ENCODE measurements around the gene MAN1A1.
"Not testable (repeated sequence)": the region's sequence is repeated elsewhere in the genome, so short reads cannot be mapped to it uniquely, and the experiment has no call there.

The MAN1A1 gene

GRCh38 chr6:119349361-119350201 is at the start of gene MAN1A1:
MAN1A1 (minus strand) TSS chr6:119349761; CDS start chr6:119349065, 696 bp downstream.
- H3K4me3 ChIP-seq (ENCODE audit: low read depth, low read length), result peak within 1 kb of the TSS; percentile 81

GRCh38 chr6:119395192-119395591 is 45.6 kb upstream of the MAN1A1 start:
- no peak overlapping the region for H3K4me3 ChIP-seq (ENCODE audit: low read depth, low read length)

- H3K4me3 ChIP-seq (ENCODE audit: low read depth, low read length), result no peak overlapping the region
Observed at GRCh38 chr6:119390247-119390793, 40.8 kb upstream of the MAN1A1 start.

- no peak overlapping the region for H3K4me3 ChIP-seq (ENCODE audit: low read depth, low read length)
Observed at GRCh38 chr6:119385994-119386393, 36.4 kb upstream of the MAN1A1 start.

GRCh38 chr6:119384444-119384843 is 34.9 kb upstream of the MAN1A1 start:
- no peak overlapping the region for H3K4me3 ChIP-seq (ENCODE audit: low read depth, low read length)

GRCh38 chr6:119379809-119380208 is 30.2 kb upstream of the MAN1A1 start:
- no peak overlapping the region for H3K4me3 ChIP-seq (ENCODE audit: low read depth, low read length)

GRCh38 chr6:119377043-119377442 is 27.5 kb upstream of the MAN1A1 start:
- H3K4me3 ChIP-seq (ENCODE audit: low read depth, low read length), result not testable (repeated sequence)

- no peak overlapping the region for H3K4me3 ChIP-seq (ENCODE audit: low read depth, low read length)
Observed at GRCh38 chr6:119370080-119370479, 20.5 kb upstream of the MAN1A1 start.

- no peak overlapping the region for H3K4me3 ChIP-seq (ENCODE audit: low read depth, low read length)
Observed at GRCh38 chr6:119368921-119369320, 19.4 kb upstream of the MAN1A1 start.

- H3K4me3 ChIP-seq (ENCODE audit: low read depth, low read length), result no peak overlapping the region
Observed at GRCh38 chr6:119361209-119361608, 11.6 kb upstream of the MAN1A1 start.

GRCh38 chr6:119360262-119360915 is 10.8 kb upstream of the MAN1A1 start:
- H3K4me3 ChIP-seq (ENCODE audit: low read depth, low read length), result no peak overlapping the region

GRCh38 chr6:119355890-119356289 is 6.3 kb upstream of the MAN1A1 start:
- H3K4me3 ChIP-seq (ENCODE audit: low read depth, low read length), result no peak overlapping the region

- H3K4me3 ChIP-seq (ENCODE audit: low read depth, low read length), result no peak overlapping the region
Observed at GRCh38 chr6:119355157-119355556, 5.6 kb upstream of the MAN1A1 start.

GRCh38 chr6:119353696-119354095 is 4.1 kb upstream of the MAN1A1 start:
- H3K4me3 ChIP-seq (ENCODE audit: low read depth, low read length), result no peak overlapping the region

- H3K4me3 ChIP-seq (ENCODE audit: low read depth, low read length), result no peak overlapping the region
Observed at GRCh38 chr6:119352001-119352400, 2.4 kb upstream of the MAN1A1 start.

- no peak overlapping the region for H3K4me3 ChIP-seq (ENCODE audit: low read depth, low read length)
Observed at GRCh38 chr6:119350952-119351372, 1.4 kb upstream of the MAN1A1 start.

- peak overlapping the region; percentile 81 for H3K4me3 ChIP-seq (ENCODE audit: low read depth, low read length)
Observed at GRCh38 chr6:119350202-119350951, 816 bp upstream of the MAN1A1 start.

GRCh38 chr6:119348748-119349360 is 707 bp downstream of the MAN1A1 start:
- H3K4me3 ChIP-seq (ENCODE audit: low read depth, low read length), result peak overlapping the region; percentile 81

- peak overlapping the region; percentile 81 for H3K4me3 ChIP-seq (ENCODE audit: low read depth, low read length)
Observed at GRCh38 chr6:119348096-119348747, 1.3 kb downstream of the MAN1A1 start.

GRCh38 chr6:119347466-119348095 is 2.0 kb downstream of the MAN1A1 start:
- H3K4me3 ChIP-seq (ENCODE audit: low read depth, low read length), result peak overlapping the region; percentile 81
